CD1c-positive myeloid dendritic cell (primary cell): ENCODE results near the gene FBXL4.

Experiments
- DNase-seq: peaks from one replicate; pipeline ENCODE4 v3.0.0-alpha.2; 2016; ENCODE audit errors: extremely low spot score

The FBXL4 gene

GRCh38 chr6:98880486-98880885 is 67.3 kb downstream of the FBXL4 start:
- no peak for DNase-seq

GRCh38 chr6:98877250-98877649 is 70.5 kb downstream of the FBXL4 start:
- DNase-seq: no peak

- DNase-seq: no peak
These were observed 72.4 kb downstream of the FBXL4 start for GRCh38 chr6:98875375-98875774.

- DNase-seq: no peak
These were observed 75.9 kb downstream of the FBXL4 start for GRCh38 chr6:98871821-98872220.

GRCh38 chr6:98871057-98871456 is 76.7 kb downstream of the FBXL4 start:
- no peak for DNase-seq

GRCh38 chr6:98864497-98864896 is 83.2 kb downstream of the FBXL4 start:
- DNase-seq: no peak

GRCh38 chr6:98848539-98849242 is 99.1 kb downstream of the FBXL4 start:
- no peak for DNase-seq

- no peak for DNase-seq
These were observed 99.8 kb downstream of the FBXL4 start for GRCh38 chr6:98847779-98848538.

- DNase-seq: no peak
These were observed 100.3 kb downstream of the FBXL4 start for GRCh38 chr6:98847416-98847778.

GRCh38 chr6:98846021-98846380 is 101.7 kb downstream of the FBXL4 start:
- DNase-seq: no peak

GRCh38 chr6:98845211-98846020 is 102.3 kb downstream of the FBXL4 start:
- DNase-seq: peak; percentile 73

GRCh38 chr6:98844244-98845210 is 103.2 kb downstream of the FBXL4 start:
- DNase-seq: no peak

- no peak for DNase-seq
These were observed 104.2 kb downstream of the FBXL4 start for GRCh38 chr6:98843271-98844243.

- no peak for DNase-seq
These were observed 105.2 kb downstream of the FBXL4 start for GRCh38 chr6:98842342-98843180.

- DNase-seq: no peak
These were observed 106.0 kb downstream of the FBXL4 start for GRCh38 chr6:98841621-98842341.

- DNase-seq: no peak
These were observed 106.7 kb downstream of the FBXL4 start for GRCh38 chr6:98840996-98841513.

GRCh38 chr6:98840385-98840784 is 107.4 kb downstream of the FBXL4 start:
- DNase-seq: no peak

- DNase-seq: no peak
These were observed 107.9 kb downstream of the FBXL4 start for GRCh38 chr6:98839781-98840361.
